Activated CD4-positive, alpha-beta T cell treated with anti-CD3 and anti-CD28 coated beads, Interleukin-2, amount 10 ng/mL, durations not matched to agents 7 days and 5 days (primary cell): ENCODE measurements around the gene PNPLA1. TPM values are rescaled to one million over a fixed set of nuclear protein-coding genes. Genes with fewer than 3 reads are reported as not detected.

Experiments
- CTCF ChIA-PET: fragments of 350-600 bp; sonication (Branson Sonifier 250); formaldehyde crosslinking; loops from one replicate; lab custom pipeline; 2021; ENCODE audit warnings: antibody characterized with exemption; lab: Charles Lee
- POLR2A ChIA-PET: fragments of 350-600 bp; sonication (Branson Sonifier 250); formaldehyde crosslinking; loops from one replicate; lab custom pipeline; 2021; ENCODE audit warnings: antibody characterized with exemption; lab: Charles Lee
- DNase-seq: peaks from one replicate; pipeline ENCODE4 v3.0.0-alpha.2; 2020
- H3K27ac Mint-ChIP-seq: one replicate; pipeline ENCODE4 v1.8.0; 2021; ENCODE audit warnings: mild to moderate bottlenecking, moderate library complexity, mixed read lengths
- H3K27me3 Mint-ChIP-seq: one replicate; pipeline ENCODE4 v1.8.0; 2021; ENCODE audit warnings: mixed read lengths
- H3K36me3 Mint-ChIP-seq: one replicate; pipeline ENCODE4 v1.8.0; 2021; ENCODE audit warnings: low read depth, mixed read lengths
- H3K4me1 Mint-ChIP-seq: one replicate; pipeline ENCODE4 v1.8.0; 2021; ENCODE audit warnings: mixed read lengths
- H3K4me3 Mint-ChIP-seq: one replicate; pipeline ENCODE4 v1.8.0; 2021; ENCODE audit warnings: mild to moderate bottlenecking, moderate library complexity, mixed read lengths
- H3K9me3 Mint-ChIP-seq: one replicate; pipeline ENCODE4 v1.8.0; 2021; ENCODE audit warnings: mixed read lengths
- total RNA-seq, 2 experiments: library from RNA; stranded (reverse); gene quantifications; one replicate each; pipeline ENCODE4 v1.2.3, GENCODE V29; 2021

PNPLA1 gene
- total RNA-seq, 2 experiments from 2014 or later: not detected

DNA sequence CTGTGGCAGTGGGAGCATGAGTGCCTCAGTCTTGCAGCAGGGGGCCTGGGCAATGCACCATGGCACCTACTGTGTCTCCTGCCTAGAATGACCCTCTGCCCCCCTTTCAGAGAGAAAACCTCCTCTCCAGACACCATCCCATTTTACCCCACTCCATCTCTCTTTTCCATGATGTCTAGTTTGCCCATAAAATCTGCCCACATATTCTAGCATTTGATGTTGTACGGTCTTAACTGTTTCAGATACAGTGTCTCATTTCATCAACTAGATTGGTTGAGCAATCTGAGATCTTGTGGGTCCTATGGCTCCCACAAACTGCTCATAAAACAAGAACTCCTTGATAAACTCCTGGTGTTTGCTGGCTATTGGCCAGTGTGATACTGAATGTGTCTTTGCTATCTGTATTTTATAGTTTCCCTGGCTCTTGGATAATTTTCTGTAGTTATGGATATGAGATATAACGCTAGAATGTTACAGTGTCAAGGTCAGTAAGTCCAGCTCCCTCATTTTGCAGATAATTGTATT is 8.1 kb downstream of the PNPLA1 start:
- no peaks in the 10 kb centered on the region for H3K9me3 Mint-ChIP-seq
- H3K4me1 Mint-ChIP-seq: no peaks in the 10 kb centered on the region
- POLR2A ChIA-PET: no interaction called here
- no peak overlapping the region for H3K27ac Mint-ChIP-seq
- CTCF ChIA-PET: no interaction called here
- no peak for DNase-seq
- H3K36me3 Mint-ChIP-seq: no peaks in the 10 kb centered on the region
- H3K4me3 Mint-ChIP-seq: no peak overlapping the region
- H3K27me3 Mint-ChIP-seq: peaks cover 32% of the 10 kb centered on the region

DNA sequence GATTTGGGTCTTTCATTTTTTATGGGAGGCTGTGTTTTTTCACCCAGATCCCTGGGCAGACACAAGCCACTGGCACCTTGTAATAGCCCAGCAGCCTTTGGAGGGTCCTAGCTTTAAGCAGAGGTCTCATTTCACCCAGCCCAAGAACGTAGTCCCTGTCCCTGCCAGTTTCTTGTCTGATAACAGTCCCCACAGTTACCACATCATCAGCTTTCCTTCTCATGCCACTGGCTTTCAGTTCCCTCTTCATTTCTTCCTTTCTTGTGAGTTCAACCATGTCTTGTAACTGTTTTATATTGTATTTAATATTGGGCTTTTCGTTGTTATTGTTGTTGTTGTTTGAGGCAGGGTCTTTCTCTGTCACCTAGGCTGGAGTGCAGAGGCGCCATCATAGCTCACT is 10.6 kb downstream of the PNPLA1 start:
- ChIA-PET CTCF (interaction anchor here (1.4 to 2.0 kb wide), 2 partner anchors 22 to 35 kb away, joined by 3 to 6 read pairs; no protein-coding TSS in a partner anchor), POLR2A (no interaction called here)
- Mint-ChIP-seq H3K9me3 (no peaks in the 10 kb centered on the region), H3K4me1 (no peaks in the 10 kb centered on the region), H3K27ac (no peak overlapping the region), H3K27me3 (peaks cover 40% of the 10 kb centered on the region), H3K4me3 (no peak overlapping the region), H3K36me3 (no peaks in the 10 kb centered on the region)
- no peak for DNase-seq

DNA sequence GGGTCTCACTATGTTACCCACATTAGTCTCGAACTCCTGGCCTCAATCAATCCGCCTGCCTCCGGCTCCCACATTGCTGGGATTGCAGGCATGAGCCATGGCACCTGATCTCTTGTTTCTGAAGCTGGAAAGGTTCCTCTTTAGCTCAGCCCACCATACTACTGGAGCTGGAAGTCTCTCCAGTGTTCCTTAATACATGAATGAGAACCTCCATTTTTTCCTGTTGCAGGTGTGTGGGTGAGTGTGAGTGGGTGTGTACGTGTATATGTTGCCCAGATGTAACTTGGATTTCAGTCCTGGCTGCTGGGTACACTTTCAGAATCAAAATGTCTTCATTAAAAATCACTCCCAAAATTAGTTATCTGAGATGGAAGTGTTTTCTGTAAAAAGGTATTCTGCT is 11.1 kb downstream of the PNPLA1 start:
- Mint-ChIP-seq H3K36me3 (no peaks in the 10 kb centered on the region), H3K4me3 (no peak overlapping the region), H3K4me1 (peaks cover 2% of the 10 kb centered on the region), H3K27ac (no peak overlapping the region), H3K27me3 (peaks cover 43% of the 10 kb centered on the region), H3K9me3 (no peaks in the 10 kb centered on the region)
- POLR2A ChIA-PET: no interaction called here
- no peak for DNase-seq
- CTCF ChIA-PET: interaction anchor here (0.6 to 2.0 kb wide), 3 partner anchors 21 to 147 kb away, joined by 3 to 6 read pairs (median 4); no protein-coding TSS in a partner anchor

DNA sequence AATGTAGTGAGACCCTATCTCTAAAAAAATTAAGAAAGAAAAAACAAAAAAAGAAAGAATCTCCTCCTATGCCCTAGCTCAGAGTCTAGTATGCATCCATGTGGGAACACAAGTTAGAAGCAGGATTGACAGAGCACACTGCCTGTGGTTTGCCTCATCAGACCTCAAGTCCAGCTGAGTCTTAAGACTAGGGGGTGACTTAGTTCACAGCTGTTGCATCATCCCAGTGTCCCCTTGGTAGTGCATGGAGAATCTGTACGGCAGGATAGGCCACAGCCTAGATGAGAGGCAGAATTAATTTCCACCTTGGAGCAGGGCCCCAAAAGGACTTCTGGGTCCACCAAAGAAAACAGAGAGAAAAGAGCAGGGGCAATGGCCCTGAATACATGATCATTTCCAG is 13.7 kb downstream of the PNPLA1 start:
- Mint-ChIP-seq H3K27me3 (peaks cover 44% of the 10 kb centered on the region), H3K9me3 (no peaks in the 10 kb centered on the region), H3K4me3 (no peak overlapping the region), H3K36me3 (no peaks in the 10 kb centered on the region), H3K4me1 (peaks cover 10% of the 10 kb centered on the region), H3K27ac (no peak overlapping the region)
- DNase-seq: no peak
- CTCF ChIA-PET: interaction anchor here (2.5 kb wide), 1 partner anchor 11 kb away, joined by 7 read pairs; no protein-coding TSS in a partner anchor
- POLR2A ChIA-PET: no interaction called here

DNA sequence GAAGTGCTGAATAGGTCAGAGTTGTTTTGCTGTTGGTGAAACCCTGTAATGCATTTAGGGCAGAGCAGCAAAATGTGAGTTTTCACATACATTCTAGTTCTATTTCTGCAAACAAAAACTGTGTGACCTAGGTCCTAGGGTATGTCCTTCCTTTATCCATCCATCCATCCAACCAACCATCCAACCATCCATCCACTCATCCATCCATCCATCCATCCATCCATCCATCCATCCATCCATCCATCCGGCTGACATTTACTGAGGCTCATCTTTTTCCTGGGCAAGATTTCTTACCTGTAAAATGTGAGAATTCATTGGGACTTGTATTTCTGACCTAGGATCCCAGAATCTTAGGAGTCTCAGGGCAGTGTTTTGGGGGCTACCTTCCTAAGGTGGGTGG is 14.5 kb downstream of the PNPLA1 start:
- CTCF ChIA-PET: interaction anchor here (0.8 to 2.5 kb wide), 2 partner anchors 10 to 161 kb away, joined by 3 to 7 read pairs; no protein-coding TSS in a partner anchor
- no peaks in the 10 kb centered on the region for H3K9me3 Mint-ChIP-seq

DNA sequence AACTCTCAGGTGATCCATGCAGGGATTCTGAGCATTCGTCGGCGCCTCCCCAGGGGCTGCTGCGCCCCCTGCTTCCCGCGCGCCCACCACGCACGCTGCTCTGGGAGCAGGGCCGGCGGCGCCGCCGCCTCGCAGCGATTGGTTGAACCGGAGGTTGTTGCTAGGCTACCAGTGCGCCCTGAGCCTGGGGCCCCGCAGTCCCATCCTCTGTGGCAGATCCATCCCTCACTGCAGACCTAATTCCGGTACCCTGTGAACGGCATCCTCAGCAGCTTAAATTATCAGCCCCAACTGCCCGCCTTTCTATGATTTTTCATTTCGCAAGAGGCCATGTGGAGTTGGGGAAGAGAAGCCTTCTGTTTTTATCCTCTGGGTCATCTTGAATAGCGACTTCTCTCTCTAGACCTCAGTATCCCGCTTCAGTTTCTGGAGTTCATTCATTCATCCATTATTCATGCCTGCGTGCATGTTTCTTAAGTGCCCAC is 15.4 kb downstream of the PNPLA1 start:
- no peaks in the 10 kb centered on the region for H3K9me3 Mint-ChIP-seq
- no peak for DNase-seq
- H3K4me1 Mint-ChIP-seq: peaks cover 10% of the 10 kb centered on the region
- H3K4me3 Mint-ChIP-seq: no peak overlapping the region
- ChIA-PET CTCF (interaction anchor here (0.8 to 2.5 kb wide), 2 partner anchors 9 to 162 kb away, joined by 3 to 7 read pairs; no protein-coding TSS in a partner anchor), POLR2A (no interaction called here)
- no peaks in the 10 kb centered on the region for H3K36me3 Mint-ChIP-seq
- no peak overlapping the region for H3K27ac Mint-ChIP-seq
- H3K27me3 Mint-ChIP-seq: peaks cover 44% of the 10 kb centered on the region

More for the DNA sequence above, 14.5 kb downstream of the PNPLA1 start:
- Mint-ChIP-seq H3K4me3 (no peak overlapping the region), H3K36me3 (no peaks in the 10 kb centered on the region), H3K27me3 (peaks cover 44% of the 10 kb centered on the region), H3K4me1 (peaks cover 10% of the 10 kb centered on the region), H3K27ac (no peak overlapping the region)
- POLR2A ChIA-PET: no interaction called here
- no peak for DNase-seq

DNA sequence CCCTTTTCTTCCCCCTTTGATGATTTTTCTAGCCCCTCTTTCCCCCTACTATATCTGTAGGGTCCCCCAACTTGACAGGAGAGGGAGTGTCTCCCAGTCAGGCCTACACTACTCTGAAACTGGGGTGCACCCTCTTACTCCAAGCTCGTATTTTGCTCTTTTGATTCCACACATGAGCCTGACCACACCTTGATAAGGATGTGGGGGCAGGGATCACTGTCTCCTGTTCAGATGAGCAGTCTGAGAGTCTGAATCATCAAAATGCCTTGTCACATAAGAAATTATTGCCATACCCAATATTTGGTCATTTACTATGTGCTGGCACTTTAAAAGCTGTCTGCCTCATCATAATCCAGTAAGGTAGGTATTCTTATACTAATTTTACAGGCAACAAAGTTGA is 15.9 kb downstream of the PNPLA1 start:
- H3K27me3 Mint-ChIP-seq: peaks cover 44% of the 10 kb centered on the region
- no peak overlapping the region for H3K4me3 Mint-ChIP-seq
- CTCF ChIA-PET: interaction anchor here (1.0 kb wide), 1 partner anchor 23 kb away, joined by 3 read pairs; no protein-coding TSS in a partner anchor
- no peak for DNase-seq
- no peak overlapping the region for H3K27ac Mint-ChIP-seq
- H3K9me3 Mint-ChIP-seq: no peaks in the 10 kb centered on the region
- POLR2A ChIA-PET: no interaction called here
- no peaks in the 10 kb centered on the region for H3K36me3 Mint-ChIP-seq
- peaks cover 10% of the 10 kb centered on the region for H3K4me1 Mint-ChIP-seq

DNA sequence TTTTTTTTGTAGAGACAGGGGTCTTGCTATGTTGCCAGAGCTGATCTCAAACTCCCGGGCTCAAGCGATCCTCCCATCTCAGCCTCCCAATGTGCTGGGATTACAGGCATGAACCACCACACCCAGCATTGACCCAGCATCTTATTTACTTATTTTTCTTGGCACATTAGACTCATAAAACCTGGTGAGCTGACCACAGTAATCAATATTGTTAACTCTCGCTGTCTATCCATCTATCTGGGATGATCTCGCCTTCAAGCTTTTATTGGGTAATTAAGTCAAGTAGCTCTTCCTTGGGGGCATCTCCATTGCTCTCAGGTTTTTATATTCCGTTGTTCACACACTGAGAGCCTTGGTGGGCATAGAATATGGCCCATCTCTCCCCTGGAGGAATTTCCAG is 17.0 kb downstream of the PNPLA1 start:
- Mint-ChIP-seq H3K9me3 (no peaks in the 10 kb centered on the region), H3K27ac (no peak overlapping the region), H3K36me3 (no peaks in the 10 kb centered on the region), H3K27me3 (peaks cover 37% of the 10 kb centered on the region), H3K4me3 (no peak overlapping the region), H3K4me1 (peaks cover 10% of the 10 kb centered on the region)
- ChIA-PET CTCF (interaction anchor here (0.5 to 2.4 kb wide), 7 partner anchors 11 to 428 kb away, joined by 3 to 12 read pairs (median 3); no protein-coding TSS in a partner anchor), POLR2A (no interaction called here)
- DNase-seq: no peak

DNA sequence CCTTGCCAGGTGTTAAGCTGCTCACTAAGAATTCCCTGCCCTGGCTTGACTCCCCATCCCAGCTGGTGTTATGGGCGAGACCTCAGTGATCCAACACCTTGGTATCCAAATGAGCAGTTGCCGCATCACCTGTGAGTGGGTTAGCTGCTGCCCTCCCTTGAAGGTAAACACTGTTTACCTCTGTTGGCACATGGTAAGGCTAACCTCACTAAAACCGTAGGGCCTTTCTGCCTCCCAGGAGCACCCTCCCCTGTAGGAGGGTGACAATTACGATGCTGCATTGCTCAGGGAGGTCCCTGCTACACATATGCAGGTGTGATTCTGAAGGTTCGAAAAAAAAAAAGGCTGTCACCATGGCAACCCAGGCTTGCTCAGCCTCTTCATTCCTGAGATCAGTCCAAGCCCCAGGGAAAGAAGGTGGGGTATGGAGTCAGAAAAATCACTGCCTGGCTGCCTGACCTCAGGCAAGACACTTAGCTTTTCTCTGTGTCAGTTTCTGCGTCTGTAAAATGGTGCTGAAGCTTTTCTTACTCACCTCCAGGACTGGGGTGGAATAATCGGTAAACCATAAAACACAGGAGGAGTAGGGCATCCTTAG is 19.5 kb downstream of the PNPLA1 start:
- no peak overlapping the region for H3K4me3 Mint-ChIP-seq
- POLR2A ChIA-PET: no interaction called here

DNA sequence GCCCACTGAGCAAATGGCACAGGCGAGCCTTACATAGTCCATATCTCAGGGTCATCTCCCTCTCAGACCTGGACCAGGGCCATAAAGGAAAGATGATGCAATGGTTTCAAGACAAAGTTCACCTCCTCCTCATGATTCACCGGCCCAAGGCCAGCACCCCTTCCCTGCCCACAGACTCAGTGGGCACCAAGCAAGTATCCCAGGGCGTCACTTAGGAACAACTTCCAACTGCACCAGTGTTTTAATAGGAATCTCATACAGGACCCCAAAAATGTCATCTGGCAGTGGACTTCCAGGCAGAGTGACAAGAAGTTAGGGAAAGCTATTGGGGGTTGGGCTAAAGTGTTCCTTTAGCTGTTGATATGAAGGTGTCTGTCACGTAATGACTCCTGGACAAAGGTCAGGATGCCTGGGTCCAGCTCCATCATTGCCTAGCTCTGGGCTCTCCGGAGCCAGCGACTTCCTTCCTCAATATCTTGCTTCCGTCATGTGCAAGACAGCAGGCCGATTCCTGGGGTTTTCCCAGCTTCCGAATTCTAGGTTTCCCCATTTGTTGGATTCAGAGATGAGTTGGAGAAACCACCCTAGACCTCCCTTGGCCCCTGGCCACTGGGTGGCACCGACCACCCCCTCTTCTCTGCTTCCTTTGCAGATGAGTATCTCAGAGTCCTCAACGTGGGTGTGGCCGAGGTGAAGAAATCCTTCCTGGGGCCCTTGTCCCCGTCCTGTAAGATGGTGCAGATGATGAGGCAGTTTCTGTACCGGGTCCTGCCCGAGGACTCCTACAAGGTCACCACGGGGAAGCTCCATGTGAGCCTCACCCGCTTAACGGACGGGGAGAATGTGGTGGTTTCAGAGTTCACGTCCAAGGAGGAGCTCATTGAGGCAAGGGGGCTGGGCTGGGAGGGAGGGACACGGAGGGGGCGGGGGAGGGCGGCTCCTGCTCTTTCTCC is 21.1 kb downstream of the PNPLA1 start:
- ChIA-PET POLR2A (no interaction called here), CTCF (interaction anchor here (1.1 to 2.7 kb wide), 2 partner anchors 11 to 308 kb away, joined by 3 to 12 read pairs; no protein-coding TSS in a partner anchor)
- Mint-ChIP-seq H3K27ac (no peak overlapping the region), H3K9me3 (no peaks in the 10 kb centered on the region), H3K36me3 (no peaks in the 10 kb centered on the region), H3K27me3 (peaks cover 16% of the 10 kb centered on the region), H3K4me3 (no peak overlapping the region), H3K4me1 (peaks cover 8% of the 10 kb centered on the region)
- no peak for DNase-seq

More for the DNA sequence above, 19.5 kb downstream of the PNPLA1 start:
- Mint-ChIP-seq H3K27me3 (peaks cover 20% of the 10 kb centered on the region), H3K4me1 (peaks cover 10% of the 10 kb centered on the region), H3K36me3 (no peaks in the 10 kb centered on the region), H3K9me3 (no peaks in the 10 kb centered on the region), H3K27ac (no peak overlapping the region)
- DNase-seq: no peak
- CTCF ChIA-PET: interaction anchor here (1.1 to 2.7 kb wide), 3 partner anchors 12 to 14 kb away, joined by 3 to 12 read pairs (median 12); no protein-coding TSS in a partner anchor

DNA sequence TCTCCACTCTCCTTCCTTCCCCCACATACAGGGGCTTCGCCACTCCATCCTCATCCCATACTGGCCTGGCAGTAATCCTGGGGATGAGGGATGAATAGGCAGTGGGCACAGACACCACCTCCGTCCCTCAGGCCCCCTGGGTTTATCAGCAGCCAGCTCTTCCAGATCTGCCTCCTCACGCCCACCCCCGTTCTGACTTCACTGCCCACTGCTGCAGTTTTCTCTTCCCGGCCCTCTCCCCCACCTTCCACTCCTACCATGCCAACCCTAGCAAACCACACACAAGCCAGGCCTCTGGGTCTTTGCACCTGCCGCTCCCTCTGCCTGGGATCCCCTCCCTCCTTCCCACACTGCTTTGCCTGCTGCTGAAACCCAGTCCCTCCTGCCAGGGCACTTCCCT is 22.3 kb downstream of the PNPLA1 start:
- H3K4me3 Mint-ChIP-seq: no peak overlapping the region
- DNase-seq: no peak
- CTCF ChIA-PET: interaction anchor here (1.1 to 2.7 kb wide), 2 partner anchors 10 to 306 kb away, joined by 3 to 12 read pairs; no protein-coding TSS in a partner anchor

DNA sequence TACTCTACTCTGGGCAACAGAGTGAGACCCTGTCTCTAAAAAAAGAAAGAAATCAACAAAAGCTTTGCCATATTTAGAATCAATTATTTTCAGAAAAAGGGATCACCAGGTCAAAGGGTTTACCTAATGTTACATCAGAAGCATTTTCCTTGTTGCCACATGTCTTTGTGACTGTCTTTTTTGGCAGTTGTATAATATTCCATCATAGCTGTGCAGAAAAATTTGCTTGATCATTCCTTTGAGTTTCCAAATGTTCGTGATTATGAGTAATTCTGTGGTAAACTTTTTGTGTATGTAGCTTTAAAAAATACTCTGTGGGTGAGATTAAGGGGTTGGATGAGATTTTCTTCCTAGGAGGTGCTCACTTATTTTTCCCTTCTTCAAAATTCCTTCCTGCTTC is 26.4 kb downstream of the PNPLA1 start:
- Mint-ChIP-seq H3K4me3 (no peak overlapping the region), H3K36me3 (no peaks in the 10 kb centered on the region), H3K27me3 (peaks cover 27% of the 10 kb centered on the region), H3K9me3 (no peaks in the 10 kb centered on the region), H3K27ac (no peak overlapping the region), H3K4me1 (no peaks in the 10 kb centered on the region)
- ChIA-PET CTCF (interaction anchor here (0.8 to 1.3 kb wide), 3 partner anchors 9 to 54 kb away, joined by 3 to 4 read pairs (median 3); no protein-coding TSS in a partner anchor), POLR2A (no interaction called here)
- DNase-seq: no peak

More for the DNA sequence above, 22.3 kb downstream of the PNPLA1 start:
- Mint-ChIP-seq H3K27ac (no peak overlapping the region), H3K4me1 (peaks cover 8% of the 10 kb centered on the region), H3K36me3 (no peaks in the 10 kb centered on the region), H3K27me3 (peaks cover 15% of the 10 kb centered on the region), H3K9me3 (no peaks in the 10 kb centered on the region)
- POLR2A ChIA-PET: no interaction called here
